ENCODE data around the gene RGS9BP. TPM values are rescaled to one million over a fixed set of nuclear protein-coding genes. Genes with fewer than 3 reads are reported as not detected.

RGS9BP gene
- total RNA-seq, 1 experiment from 2014 or later = 0.15 TPM

- no peak for DNase-seq (ENCODE audit: extremely low read depth, low read depth)
Observed at GRCh38 chr19:32669310-32669709, 6.3 kb upstream of the RGS9BP start.

DNA sequence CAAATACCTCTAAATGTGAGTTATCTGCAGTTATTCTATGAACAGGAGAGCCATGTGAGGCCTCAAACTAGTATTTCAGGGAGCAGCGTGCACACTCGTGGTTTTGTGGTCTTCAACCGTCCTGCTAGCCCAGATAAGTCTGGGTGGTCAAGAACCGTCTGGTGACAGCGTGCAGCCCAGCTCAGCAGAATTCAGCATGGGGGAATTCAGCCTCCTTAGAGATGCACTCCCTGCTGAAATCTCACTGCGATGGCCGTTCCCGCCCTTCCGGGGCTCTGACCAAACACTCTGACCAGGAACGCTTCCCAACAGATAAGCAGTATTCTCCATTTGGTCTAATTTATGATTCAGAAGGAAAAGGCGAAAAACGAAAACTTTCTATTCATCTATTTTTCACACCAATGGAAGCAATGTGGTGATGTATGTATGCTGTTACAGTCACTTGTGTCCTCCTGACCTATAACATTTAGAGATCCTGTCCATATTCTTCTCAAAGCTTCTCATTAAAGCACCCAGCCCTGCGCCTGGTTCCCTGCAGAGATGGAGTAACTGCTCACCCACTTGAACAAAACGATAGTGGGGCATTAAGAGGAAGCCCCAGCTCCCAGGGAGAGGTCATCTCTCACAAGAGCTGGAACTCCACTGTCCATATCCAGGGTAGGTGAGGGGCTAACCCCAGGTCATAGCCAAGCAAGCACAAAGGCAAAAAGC lies 3.6 kb upstream of the RGS9BP start:
- no peak for DNase-seq (ENCODE audit: extremely low read depth, low read depth)

GRCh38 chr19:32672841-32673240 lies 2.8 kb upstream of the RGS9BP start:
- no peak for DNase-seq (ENCODE audit: extremely low read depth, low read depth)

- no peak for DNase-seq (ENCODE audit: extremely low read depth, low read depth)
Observed at GRCh38 chr19:32673573-32673972, 2.1 kb upstream of the RGS9BP start.

GRCh38 chr19:32674153-32674930 lies 1.3 kb upstream of the RGS9BP start:
- DNase-seq (ENCODE audit: extremely low read depth, low read depth) = no peak

DNA sequence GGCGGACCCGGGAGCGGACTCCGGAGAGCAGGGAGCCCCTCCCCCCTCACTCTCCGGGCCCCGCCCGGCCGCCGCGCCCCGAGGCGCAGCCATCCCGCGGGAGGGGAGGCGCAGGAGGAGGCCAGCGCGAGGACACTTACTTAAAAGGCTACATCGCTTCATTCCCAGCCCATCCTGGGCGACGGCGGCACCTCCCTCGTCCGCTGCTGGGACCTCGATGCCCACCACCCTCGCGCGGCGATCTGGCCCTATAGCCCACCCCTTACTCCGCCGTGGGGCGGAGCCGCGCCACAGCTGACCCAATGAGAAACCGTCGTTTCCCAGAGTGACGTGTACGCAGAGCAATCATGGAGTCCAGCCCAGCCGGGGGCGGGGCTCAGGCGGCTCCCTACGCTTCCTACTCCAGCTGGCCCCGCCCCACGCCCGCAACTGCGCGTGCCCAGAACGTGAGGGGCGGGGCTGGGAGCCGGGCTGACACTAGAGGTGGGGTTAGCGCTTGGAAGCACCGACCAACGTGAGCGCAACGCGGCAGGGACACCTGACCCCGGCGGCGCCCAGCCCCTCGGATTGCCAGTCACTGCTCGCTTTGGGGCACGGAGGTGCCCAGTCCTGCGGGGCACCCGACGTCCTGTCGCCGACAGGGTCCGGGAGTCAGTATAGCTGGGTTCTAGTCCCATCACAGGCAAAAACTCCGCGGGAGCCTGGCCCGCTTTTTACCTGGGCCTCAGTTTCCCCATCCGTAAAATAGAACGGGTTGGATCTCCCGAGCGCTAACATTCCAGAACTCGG lies 523 bp upstream of the RGS9BP start, which contains the start of gene ANKRD27:
ANKRD27 (minus strand) TSS at position 250 of the 789 bp plus-strand sequence. CDS start 16,165 bp downstream, outside the sequence.
- peak; percentile 96 for DNase-seq (ENCODE audit: extremely low read depth, low read depth)

DNA sequence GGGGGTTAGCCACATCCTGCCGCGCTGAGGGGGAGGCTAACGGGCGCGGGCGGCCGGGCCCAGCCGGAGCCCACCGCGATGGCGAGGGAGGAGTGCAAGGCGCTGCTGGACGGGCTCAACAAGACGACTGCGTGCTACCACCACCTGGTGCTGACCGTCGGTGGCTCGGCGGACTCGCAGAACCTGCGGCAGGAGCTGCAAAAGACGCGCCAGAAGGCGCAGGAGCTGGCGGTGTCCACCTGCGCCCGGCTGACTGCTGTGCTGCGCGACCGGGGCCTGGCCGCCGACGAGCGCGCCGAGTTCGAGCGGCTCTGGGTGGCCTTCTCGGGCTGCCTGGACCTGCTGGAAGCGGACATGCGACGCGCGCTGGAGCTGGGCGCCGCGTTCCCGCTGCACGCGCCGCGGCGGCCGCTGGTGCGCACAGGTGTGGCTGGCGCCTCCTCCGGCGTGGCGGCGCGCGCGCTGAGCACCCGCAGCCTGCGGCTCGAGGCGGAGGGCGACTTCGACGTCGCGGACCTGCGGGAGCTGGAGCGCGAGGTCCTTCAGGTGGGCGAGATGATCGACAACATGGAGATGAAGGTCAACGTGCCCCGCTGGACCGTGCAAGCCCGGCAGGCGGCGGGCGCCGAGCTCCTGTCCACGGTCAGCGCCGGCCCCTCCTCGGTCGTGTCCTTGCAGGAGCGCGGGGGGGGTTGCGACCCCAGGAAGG lies 692 bp downstream of the RGS9BP start:
- DNase-seq (ENCODE audit: extremely low read depth, low read depth) = no peak

DNA sequence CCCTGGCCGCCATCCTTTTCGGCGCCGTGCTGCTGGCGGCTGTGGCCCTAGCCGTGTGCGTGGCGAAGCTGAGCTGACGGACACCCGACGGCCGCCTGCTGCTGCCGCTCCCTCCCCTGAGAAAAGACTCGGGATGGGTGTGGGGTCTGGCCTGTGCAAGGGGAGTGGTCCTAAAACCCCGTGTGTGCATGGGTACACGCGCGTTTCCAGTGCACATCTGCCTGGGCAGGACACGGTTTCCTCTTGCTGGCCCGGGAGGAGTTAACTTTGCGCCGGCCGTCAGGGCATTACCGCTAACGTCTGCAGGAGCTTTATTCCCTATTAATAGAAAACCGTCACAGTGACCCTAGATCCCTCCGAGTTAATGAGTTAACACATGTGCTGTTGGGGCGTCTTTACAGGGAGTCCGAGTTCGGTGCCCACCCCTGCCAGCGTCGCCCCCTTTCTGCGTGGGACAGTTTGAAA lies 1.3 kb downstream of the RGS9BP start:
- no peak for DNase-seq (ENCODE audit: extremely low read depth, low read depth)

DNA sequence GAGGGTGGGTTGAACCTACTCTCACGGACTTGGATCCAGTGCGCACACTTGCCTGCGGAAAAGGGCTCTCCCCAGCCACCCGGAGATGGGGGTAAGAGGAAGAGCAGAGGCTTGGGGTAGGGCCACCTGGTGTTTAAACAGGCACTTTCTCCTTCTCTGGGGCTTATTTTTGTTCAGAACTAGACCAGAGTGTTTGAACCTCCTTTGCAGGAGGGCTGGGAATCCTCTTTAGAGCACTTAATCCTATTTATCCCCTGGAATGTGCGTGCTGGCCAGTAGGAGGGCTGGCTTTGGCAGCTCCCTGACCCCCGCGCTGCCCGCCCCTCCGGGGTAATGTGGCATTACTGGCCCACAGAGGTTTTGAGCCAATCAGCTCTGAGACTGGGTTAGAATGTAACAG lies 2.0 kb downstream of the RGS9BP start:
- DNase-seq (ENCODE audit: extremely low read depth, low read depth) = no peak

DNA sequence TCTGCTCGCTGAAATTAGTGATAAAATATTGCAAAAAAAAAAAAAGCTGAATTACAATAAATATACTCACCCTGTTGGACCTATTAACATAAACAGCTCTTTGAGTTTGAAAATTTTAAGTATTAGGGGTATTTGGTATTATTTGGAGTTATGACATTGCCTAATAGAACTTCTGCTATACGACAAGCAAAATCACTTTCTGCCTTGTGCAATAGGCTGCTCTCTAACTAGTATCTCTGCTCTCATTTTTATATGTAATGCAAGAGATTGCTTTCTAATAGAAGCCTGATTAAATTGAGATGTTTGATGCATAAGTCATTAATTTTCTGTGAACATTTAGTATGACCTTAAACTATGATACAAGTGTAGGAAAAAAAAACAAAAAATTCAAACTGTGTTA lies 5.3 kb downstream of the RGS9BP start:
- DNase-seq (ENCODE audit: extremely low read depth, low read depth) = no peak

GRCh38 chr19:32682317-32682716 lies 6.7 kb downstream of the RGS9BP start:
- DNase-seq (ENCODE audit: extremely low read depth, low read depth) = no peak

DNA sequence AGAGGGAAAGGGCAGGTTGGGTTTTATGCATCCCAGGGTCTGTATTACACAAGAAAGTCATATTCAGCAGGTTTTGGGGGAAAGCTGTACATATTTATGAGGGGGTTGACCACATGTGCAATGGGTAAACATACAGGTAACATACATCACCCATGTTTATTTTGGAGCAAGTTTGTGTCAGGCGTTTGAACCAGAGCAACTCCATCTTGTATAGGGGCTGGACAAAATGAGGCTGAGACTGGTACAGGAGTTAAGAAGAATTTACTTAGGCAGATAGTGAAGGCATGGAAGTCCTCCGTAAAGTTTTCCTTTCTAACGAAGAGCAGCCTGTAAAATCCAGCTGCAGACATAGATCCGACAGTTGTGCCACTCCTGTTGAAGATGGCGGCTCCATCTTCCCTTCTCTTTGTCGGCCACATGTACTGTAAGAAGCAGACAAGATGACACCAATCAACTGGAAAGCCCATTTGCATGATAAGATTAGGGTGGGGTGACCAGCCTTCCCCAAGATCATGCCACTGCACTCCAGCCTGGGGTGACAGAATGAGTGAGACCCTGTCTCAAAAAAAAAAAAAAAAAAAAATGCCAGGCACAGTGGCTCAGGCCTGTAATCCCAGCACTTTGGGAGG lies 11.3 kb downstream of the RGS9BP start:
- no peak for DNase-seq (ENCODE audit: extremely low read depth, low read depth)

DNA sequence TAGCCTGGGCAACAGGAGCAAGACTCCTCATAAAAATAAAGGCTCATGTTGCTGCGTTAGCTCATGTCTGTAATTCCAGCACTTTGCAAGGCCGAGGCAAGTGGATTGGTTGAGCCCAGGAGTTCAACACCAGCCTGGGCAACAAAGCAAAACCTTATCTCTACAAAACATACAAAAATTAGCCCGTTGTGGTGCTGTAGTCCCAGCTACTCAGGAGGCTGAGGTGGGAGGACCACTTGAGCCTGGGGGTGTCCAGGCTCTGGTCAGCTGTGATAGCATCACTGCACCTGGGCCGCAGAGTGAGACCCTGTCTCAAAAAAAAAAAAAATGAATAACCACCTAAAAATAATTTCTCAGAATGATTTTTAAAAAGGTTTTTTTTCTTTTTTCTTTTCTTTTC lies 12.0 kb downstream of the RGS9BP start:
- no peak for DNase-seq (ENCODE audit: extremely low read depth, low read depth)

DNA sequence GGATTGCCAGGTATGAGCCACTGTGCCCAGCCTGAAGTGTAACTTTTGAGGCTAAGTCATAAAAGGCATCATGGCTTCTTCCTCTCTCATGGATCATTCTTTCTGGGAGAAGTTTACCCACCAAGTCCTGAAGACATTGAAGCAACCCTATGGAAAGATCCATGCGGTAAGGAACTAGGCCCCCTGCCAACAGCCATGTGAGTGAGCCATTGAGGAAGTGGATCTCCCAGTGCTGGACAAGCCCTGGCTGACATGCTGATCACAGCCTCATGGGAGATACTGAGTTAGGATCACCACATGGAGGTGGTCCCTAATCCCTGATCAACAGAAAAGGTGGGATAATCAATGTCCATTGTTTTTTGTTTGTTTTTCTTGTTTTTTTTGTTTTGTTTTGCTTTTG lies 12.7 kb downstream of the RGS9BP start:
- no peak for DNase-seq (ENCODE audit: extremely low read depth, low read depth)

GRCh38 chr19:32691291-32691951 lies 15.8 kb downstream of the RGS9BP start, which contains the start of gene NUDT19:
TSS of gene NUDT19 (plus strand) at chr19:32691821. CDS start at chr19:32691961, 140 bp downstream.
- peak; percentile 72 for DNase-seq (ENCODE audit: extremely low read depth, low read depth)

- no peak for DNase-seq (ENCODE audit: extremely low read depth, low read depth)
Observed at GRCh38 chr19:32691952-32692726, 16.5 kb downstream of the RGS9BP start.

DNA sequence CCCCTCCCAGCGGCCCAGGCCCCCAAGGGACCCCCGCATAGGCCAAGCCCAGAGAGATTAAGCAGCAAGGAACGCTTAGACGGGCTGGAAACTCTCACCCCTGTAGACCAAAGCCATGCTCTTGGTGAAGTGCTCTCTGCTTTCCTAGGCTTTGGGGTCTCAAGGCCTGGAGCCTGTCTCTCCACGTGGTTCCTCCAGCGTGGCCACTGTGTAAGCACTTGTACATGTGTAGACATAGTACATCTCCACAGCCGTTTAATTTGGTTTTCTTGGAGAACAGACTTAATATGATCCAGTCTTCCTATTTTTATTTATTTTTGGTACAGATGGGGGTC lies 17.0 kb downstream of the RGS9BP start:
- DNase-seq (ENCODE audit: extremely low read depth, low read depth) = no peak
